ENCODE measurements around the gene FRAT1. TPM values are rescaled to one million over a fixed set of nuclear protein-coding genes. Genes with fewer than 3 reads are reported as not detected.
"Not testable (repeated sequence)": the region's sequence is repeated elsewhere in the genome, so short reads cannot be mapped to it uniquely, and the experiment has no call there.

Gene FRAT1
- total RNA-seq, 1 experiment from 2014 or later = 1.7 TPM

DNA sequence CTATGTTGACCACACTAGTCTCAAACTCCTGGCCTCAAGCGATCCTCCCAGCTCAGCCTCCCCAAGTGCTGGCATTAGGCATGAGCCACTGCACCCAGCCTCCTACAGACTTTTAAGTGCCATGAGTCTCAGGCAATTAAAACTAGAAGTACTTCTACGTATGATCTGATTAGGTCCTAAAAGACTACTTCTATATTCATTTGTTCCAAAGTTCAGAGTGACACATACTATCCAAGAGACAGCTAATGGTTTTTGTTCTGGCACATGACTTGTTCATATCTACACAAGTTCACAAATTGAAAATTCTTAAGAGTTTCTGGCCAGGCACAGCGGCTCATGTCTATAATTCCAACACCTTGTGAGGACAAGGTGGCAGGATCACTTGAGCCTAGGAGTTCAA, 38.3 kb upstream of the FRAT1 start:
- H3K79me2 ChIP-seq (ENCODE audit: insufficient read depth, low read length) = peaks cover 46% of the 10 kb centered on the region
- no peaks in the 10 kb centered on the region for H3K27me3 ChIP-seq (ENCODE audit: insufficient read depth, low read length)
- H3K9me3 ChIP-seq (ENCODE audit: control insufficient read depth in 1 of 2, insufficient read depth in 1 of 2, low read depth in 1 of 2, low read length in 2 of 2) = no peaks in the 10 kb centered on the region
- H3K4me3 ChIP-seq (replicated peaks in 1 of 2; ENCODE audit: low read depth in 1 of 2, low read length in 2 of 2) = no peak overlapping the region
- H3K4me2 ChIP-seq (ENCODE audit: low read length) = no peak overlapping the region
- no peak for ATAC-seq
- no peaks in the 10 kb centered on the region for H3K9me2 ChIP-seq (ENCODE audit: insufficient read depth)
- H3K27ac ChIP-seq (ENCODE audit: low read depth, low read length) = no peak overlapping the region
- peaks cover 5 to 12% of the 10 kb centered on the region in 2 experiments; a peak in 2 of 4 replicates for H3K4me1 ChIP-seq (ENCODE audit: control insufficient read depth in 1 of 2, insufficient read depth in 2 of 2, low read length in 2 of 2)
- TF ChIP-seq EZH2phosphoT487 (IDR thresholded peaks at IDR 0.05; ENCODE audit: borderline replicate concordance) (no peak), SIN3A (IDR thresholded peaks at IDR 0.05; ENCODE audit: low read depth) (no peak)
- POLR2A ChIA-PET = no interaction called here
- no peak overlapping the region for H3K9ac ChIP-seq (ENCODE audit: low read length)
- DNase-seq (ENCODE audit: low read depth, low spot score) = no peak
- H2AFZ ChIP-seq (ENCODE audit: low read depth, low read length, poor library complexity, severe bottlenecking) = no peak overlapping the region
- H3K36me3 ChIP-seq (ENCODE audit: control insufficient read depth in 1 of 2, insufficient read depth in 2 of 2, low read length in 2 of 2) = no peaks in the 10 kb centered on the region
- intact Hi-C loops (cut with micrococcal nuclease) = no loop called here
- RAD21 ChIA-PET (ENCODE audit: low non-redundant PET in 1 of 2, low total read pairs in 2 of 2, uncharacterized antibody in 2 of 2, unreplicated experiment in 2 of 2) = no interaction called here
- no TSS peak for BruUV-seq (replicated peaks)
- H4K20me1 ChIP-seq (ENCODE audit: insufficient read depth) = no peaks in the 10 kb centered on the region
- CTCF ChIA-PET = no interaction called here

GRCh38 chr10:97290076-97290475, 29.0 kb upstream of the FRAT1 start:
- Histone ChIP-seq H3K79me2 (ENCODE audit: insufficient read depth, low read length) (peaks cover 39% of the 10 kb centered on the region), H3K4me1 (ENCODE audit: control insufficient read depth in 1 of 2, insufficient read depth in 2 of 2, low read length in 2 of 2) (peaks cover 3 to 11% of the 10 kb centered on the region in 2 experiments; a peak in 2 of 4 replicates)
- ATAC-seq; H3K9me2 ChIP-seq (ENCODE audit: insufficient read depth); H3K27me3 ChIP-seq (ENCODE audit: insufficient read depth, low read length); H3K36me3 ChIP-seq (ENCODE audit: control insufficient read depth in 1 of 2, insufficient read depth in 2 of 2, low read length in 2 of 2); RAD21 ChIA-PET (ENCODE audit: low non-redundant PET in 1 of 2, low total read pairs in 2 of 2, uncharacterized antibody in 2 of 2, unreplicated experiment in 2 of 2); BruUV-seq (replicated peaks); H3K27ac ChIP-seq (ENCODE audit: low read depth, low read length); intact Hi-C loops (cut with micrococcal nuclease); H3K4me3 ChIP-seq (replicated peaks in 1 of 2; ENCODE audit: low read depth in 1 of 2, low read length in 2 of 2); H4K20me1 ChIP-seq (ENCODE audit: insufficient read depth); H3K9ac ChIP-seq (ENCODE audit: low read length); H3K9me3 ChIP-seq (ENCODE audit: control insufficient read depth in 1 of 2, insufficient read depth in 1 of 2, low read depth in 1 of 2, low read length in 2 of 2); H3K4me2 ChIP-seq (ENCODE audit: low read length); H2AFZ ChIP-seq (ENCODE audit: low read depth, low read length, poor library complexity, severe bottlenecking); DNase-seq (ENCODE audit: low read depth, low spot score): not testable (repeated sequence)
- CTCF ChIA-PET = interaction anchor here (3.1 kb wide), 1 partner anchor 11 kb away, joined by 15 read pairs; no protein-coding TSS in a partner anchor
- POLR2A ChIA-PET = interaction anchor here (1.0 kb wide), 1 partner anchor 11 kb away, joined by 3 read pairs; no protein-coding TSS in a partner anchor

Measured in HCT116 (cell line).